NB4 (cell line): ENCODE data around the gene VMAC.

Experiments used
- POLR2A ChIP-seq: IDR thresholded peaks from 2 replicates; pipeline ENCODE4 v1.6.1; 2011; ENCODE audit warnings: mild to moderate bottlenecking; ENCODE audit not compliant: insufficient read length; ENCODE audit errors: extremely low read depth
- TF ChIP-seq, protein P1 (sequence below): IDR thresholded peaks from one replicate; pipeline ENCODE4 v1.5.1; 2012; ENCODE audit warnings: low read depth, low read length

DNA sequence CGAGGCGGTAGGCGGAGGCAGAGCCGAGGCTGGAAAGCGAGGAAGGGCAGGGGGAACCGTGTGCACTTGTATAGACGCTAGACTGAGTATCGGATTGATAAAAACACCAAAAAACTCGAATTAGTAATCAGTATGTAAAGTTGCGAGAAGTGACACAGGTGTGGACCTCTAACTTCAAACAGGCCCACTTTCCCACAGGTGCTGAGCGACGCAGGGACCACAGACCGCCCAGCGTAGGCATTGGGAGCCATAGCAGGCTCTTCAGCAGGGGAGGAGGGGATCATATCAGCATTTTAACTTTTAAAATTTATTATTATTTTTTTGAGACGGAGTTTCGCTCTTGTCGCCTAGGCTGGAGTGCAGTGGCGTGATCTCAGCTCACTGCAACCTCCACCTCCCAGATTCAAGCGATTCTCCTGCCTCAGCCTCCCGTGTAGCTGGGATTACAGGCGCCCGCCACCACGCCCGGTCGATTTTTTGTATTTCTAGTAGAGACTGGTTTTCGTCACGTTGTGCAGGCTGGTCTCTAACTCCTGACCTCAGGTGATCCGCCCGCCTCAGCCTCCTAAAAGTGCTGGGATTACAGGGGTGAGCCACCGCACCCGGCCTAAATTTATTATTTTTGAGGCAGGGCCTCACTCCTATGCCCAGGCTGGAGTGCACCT is 574 bp downstream of the VMAC start:
- TF ChIP-seq, protein P1, sequence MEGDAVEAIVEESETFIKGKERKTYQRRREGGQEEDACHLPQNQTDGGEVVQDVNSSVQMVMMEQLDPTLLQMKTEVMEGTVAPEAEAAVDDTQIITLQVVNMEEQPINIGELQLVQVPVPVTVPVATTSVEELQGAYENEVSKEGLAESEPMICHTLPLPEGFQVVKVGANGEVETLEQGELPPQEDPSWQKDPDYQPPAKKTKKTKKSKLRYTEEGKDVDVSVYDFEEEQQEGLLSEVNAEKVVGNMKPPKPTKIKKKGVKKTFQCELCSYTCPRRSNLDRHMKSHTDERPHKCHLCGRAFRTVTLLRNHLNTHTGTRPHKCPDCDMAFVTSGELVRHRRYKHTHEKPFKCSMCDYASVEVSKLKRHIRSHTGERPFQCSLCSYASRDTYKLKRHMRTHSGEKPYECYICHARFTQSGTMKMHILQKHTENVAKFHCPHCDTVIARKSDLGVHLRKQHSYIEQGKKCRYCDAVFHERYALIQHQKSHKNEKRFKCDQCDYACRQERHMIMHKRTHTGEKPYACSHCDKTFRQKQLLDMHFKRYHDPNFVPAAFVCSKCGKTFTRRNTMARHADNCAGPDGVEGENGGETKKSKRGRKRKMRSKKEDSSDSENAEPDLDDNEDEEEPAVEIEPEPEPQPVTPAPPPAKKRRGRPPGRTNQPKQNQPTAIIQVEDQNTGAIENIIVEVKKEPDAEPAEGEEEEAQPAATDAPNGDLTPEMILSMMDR, result no peak
- TF ChIP-seq POLR2A, result no peak
